Heart left ventricle (tissue), 16 donors: ENCODE measurements around the gene ZNF423. TPM values are rescaled to one million over a fixed set of nuclear protein-coding genes. Genes with fewer than 3 reads are reported as not detected.

Experiments
- ATAC-seq, 4 donors: fragments of 200-7000 bp; cut with Tn5 transposase; one replicate each; pipeline ENCODE4 v1.9.1; 2020 to 2022; ENCODE audit warnings: moderate library complexity in 4 of 4, mild to moderate bottlenecking in 3 of 4, moderate number of reproducible peaks in 1 of 4
- DNase-seq, 5 donors: peaks; one replicate each; pipeline ENCODE4 v3.0.0-alpha.2; 2020
- H3K27ac ChIP-seq, 12 donors: fragments of 200-600 bp; sonication (generic) in 4 of 12; one replicate each; pipeline versions ENCODE4 v1.5.0 to v1.8.0; 2016 to 2022; ENCODE audit warnings: mild to moderate bottlenecking in 2 of 12
- H3K27me3 ChIP-seq, 9 donors: fragments of 200-600 bp; sonication (generic) in 2 of 9; one replicate each; pipeline versions ENCODE4 v1.5.1 to v1.8.0; 2016 to 2022; ENCODE audit warnings: mild to moderate bottlenecking in 3 of 9
- H3K36me3 ChIP-seq, 9 donors: fragments of 200-600 bp; sonication (generic) in 2 of 9; one replicate each; pipeline versions ENCODE4 v1.5.0 to v1.8.0; 2018 to 2022; ENCODE audit warnings: mild to moderate bottlenecking in 2 of 9
- H3K4me1 ChIP-seq, 12 donors: fragments of 200-600 bp; sonication (generic) in 4 of 12; one replicate each; pipeline versions ENCODE4 v1.5.0 to v1.8.0; 2016 to 2022; ENCODE audit warnings: mild to moderate bottlenecking in 3 of 12
- H3K4me3 ChIP-seq, 12 donors: fragments of 200-600 bp; sonication (generic) in 4 of 12; one replicate each; pipeline versions ENCODE4 v1.5.0 to v1.8.0; 2017 to 2022; ENCODE audit warnings: mild to moderate bottlenecking in 9 of 12, moderate library complexity in 4 of 12
- H3K9me3 ChIP-seq, 12 donors: fragments of 200-600 bp; sonication (generic) in 4 of 12; one replicate each; pipeline versions ENCODE4 v1.5.0 to v1.8.0; 2016 to 2022; ENCODE audit warnings: mild to moderate bottlenecking in 1 of 12
- POLR2A ChIP-seq, 2 donors: fragments of 450-650 bp; IDR thresholded peaks; one replicate each; pipeline ENCODE4 v1.6.1; 2017; ENCODE audit warnings: antibody characterized with exemption in 2 of 2, mild to moderate bottlenecking in 2 of 2, moderate library complexity in 2 of 2
- WGBS, 4 donors: extraction: QIAGEN DNeasy Blood & Tissue Kit in 2 of 4; methylation state at CpG; one replicate each; pipeline versions ENCODE4 v1.1.5 to v1.1.7; 2013 to 2018; 5-methylcytosine and 5-hydroxymethylcytosine counted together
- intact Hi-C, 10 donors: fragments of 100-400 bp; cut with DNase I; formaldehyde crosslinking; loops; one replicate each; pipeline versions ENCODE4 v1.11.1 to v1.14.2; 2022
- polyA plus RNA-seq, 2 donors: library from polyadenylated mRNA; stranded (reverse); fragments of 200-250 nt; gene quantifications; one replicate each; pipeline ENCODE4 v1.2.3, GENCODE V29; 2013
- total RNA-seq, 9 donors: library from RNA; depleted of rRNA in 2 of 9; stranded (reverse); fragments of >200 nt in 2 of 9; fragmentation: NEBNext Ultra II Directional in 3 of 9; extraction: Animal tissue kit (Norgen Biotek cat#: 25700) in 3 of 9; gene quantifications; one replicate each; pipeline versions ENCODE4 v1.1.0 to v1.2.4, GENCODE V29; 2016 to 2023
- TF ChIP-seq, protein P1 (sequence below), 12 donors: fragments of 200-600 bp; sonication (generic) in 4 of 12; IDR thresholded peaks; one replicate each; pipeline versions ENCODE4 v1.5.0 to v1.8.0; 2018 to 2022; ENCODE audit warnings: antibody characterized with exemption in 12 of 12, mild to moderate bottlenecking in 5 of 12
- donor health status: ischemic (EF 13 %, LVEDD 7.1; RV severe dilation, severe dysfunction).
- donor health status: healthy with polysubstance abuse.
- donor health status: DM: no; HTN: yes; CAD: no.
- donor health status: DM: no; HTN: no; CAD: no.
- donor health status: ischemic (EF 25% LVEDD 6.9; RV normal size, moderate dysfunction).
- donor health status: ischemic (EF 25% LVEDD 5.7; RV mildly dilated, moderate dysfunction).
- donor health status: healthy.
- donor health status: DM: yes; HTN: yes; CAD: no.
- donor health status: ischemic (EF 35%, LVEDD 5.7; RV mildly dilated, moderate dysfunction).
- donor health status: nonischemic (EF 11% LVEDD 7.7; RV severe dilation, severe dysfunction).
- donor health status: DM: yes; HTN: yes; CAD: no.
- donor health status: PGD.
- donor health status: ischemic (EF 29% LVEDD 5.4; RV normal size, mild dysfunction).
- donor health status: nonischemic (EF 23%, LVEDD 6.1; RV moderate dilation, normal function).

The ZNF423 gene
- total and polyA plus RNA-seq, 11 donors = 1.8 to 10.4 (median 5.7) TPM

- no peak for TF ChIP-seq POLR2A (IDR thresholded peaks at IDR 0.05)
- TF ChIP-seq, protein P1, sequence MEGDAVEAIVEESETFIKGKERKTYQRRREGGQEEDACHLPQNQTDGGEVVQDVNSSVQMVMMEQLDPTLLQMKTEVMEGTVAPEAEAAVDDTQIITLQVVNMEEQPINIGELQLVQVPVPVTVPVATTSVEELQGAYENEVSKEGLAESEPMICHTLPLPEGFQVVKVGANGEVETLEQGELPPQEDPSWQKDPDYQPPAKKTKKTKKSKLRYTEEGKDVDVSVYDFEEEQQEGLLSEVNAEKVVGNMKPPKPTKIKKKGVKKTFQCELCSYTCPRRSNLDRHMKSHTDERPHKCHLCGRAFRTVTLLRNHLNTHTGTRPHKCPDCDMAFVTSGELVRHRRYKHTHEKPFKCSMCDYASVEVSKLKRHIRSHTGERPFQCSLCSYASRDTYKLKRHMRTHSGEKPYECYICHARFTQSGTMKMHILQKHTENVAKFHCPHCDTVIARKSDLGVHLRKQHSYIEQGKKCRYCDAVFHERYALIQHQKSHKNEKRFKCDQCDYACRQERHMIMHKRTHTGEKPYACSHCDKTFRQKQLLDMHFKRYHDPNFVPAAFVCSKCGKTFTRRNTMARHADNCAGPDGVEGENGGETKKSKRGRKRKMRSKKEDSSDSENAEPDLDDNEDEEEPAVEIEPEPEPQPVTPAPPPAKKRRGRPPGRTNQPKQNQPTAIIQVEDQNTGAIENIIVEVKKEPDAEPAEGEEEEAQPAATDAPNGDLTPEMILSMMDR (IDR thresholded peaks at IDR 0.05) = peak in 11 of 12 donors; percentile 20 to 52 (median 43)
- Histone ChIP-seq H3K9me3 (no peaks in the 10 kb centered on the region), H3K27me3 (peaks cover 0 to 40% (median 10%) of the 10 kb centered on the region in 9 donors), H3K27ac (no peak overlapping the region), H3K36me3 (no peaks in the 10 kb centered on the region), H3K4me3 (no peak overlapping the region), H3K4me1 (no peaks in the 10 kb centered on the region)
- DNase-seq = peak in 2 of 5 donors; percentile 14 to 22
- intact Hi-C loops = no loop called here
- ATAC-seq = peak in 3 of 4 donors; percentile 16 to 43 (median 39)
- WGBS, 4 donors = 17 to 30% (median 24%) methylated on average over 34 to 40 of the region's 40 CpGs
These were observed 390.9 kb downstream of the ZNF423 start for GRCh38 chr16:49464877-49465504.

DNA sequence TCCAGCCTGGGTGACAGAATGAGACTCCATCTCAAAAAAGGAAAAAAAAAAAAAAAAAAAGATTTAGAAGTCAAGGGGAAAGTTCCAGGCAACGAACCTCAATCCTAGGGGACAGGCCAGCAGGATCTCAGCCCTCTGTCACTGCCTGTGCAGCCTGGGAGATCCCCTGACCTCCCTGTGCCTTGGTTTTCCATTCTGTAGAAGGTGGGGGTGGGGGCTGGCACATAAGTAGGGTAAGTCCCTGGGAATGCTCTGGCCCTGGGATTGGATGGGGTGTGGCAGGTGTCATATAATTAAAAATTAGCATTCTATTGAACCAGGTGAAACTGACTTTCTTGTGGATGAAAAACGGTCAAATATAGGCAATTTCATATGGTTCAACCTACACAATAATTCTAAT lies 391.8 kb downstream of the ZNF423 start:
- H3K27me3 ChIP-seq = peaks cover 0 to 40% (median 10%) of the 10 kb centered on the region in 9 donors
- no peak overlapping the region for H3K27ac ChIP-seq
- 81 to 96% (median 86%) methylated on average over 2 of the region's 2 CpGs for WGBS, 4 donors
- DNase-seq (peak in 2 of 5 donors; percentile 3 to 4), ATAC-seq (no peak)
- no peaks in the 10 kb centered on the region for H3K4me1 ChIP-seq
- no peak overlapping the region for H3K4me3 ChIP-seq
- no peaks in the 10 kb centered on the region for H3K36me3 ChIP-seq
- intact Hi-C loops = no loop called here
- no peaks in the 10 kb centered on the region for H3K9me3 ChIP-seq
- TF ChIP-seq, protein P1 (IDR thresholded peaks at IDR 0.05) = no peak
- no peak for TF ChIP-seq POLR2A (IDR thresholded peaks at IDR 0.05)

- H3K4me3 ChIP-seq = no peak overlapping the region
- no peaks in the 10 kb centered on the region for H3K36me3 ChIP-seq
- no peak overlapping the region for H3K27ac ChIP-seq
- no peak for TF ChIP-seq POLR2A (IDR thresholded peaks at IDR 0.05)
- TF ChIP-seq, protein P1 (IDR thresholded peaks at IDR 0.05) = no peak
- intact Hi-C loops = no loop called here
- peaks cover 0 to 40% (median 10%) of the 10 kb centered on the region in 9 donors for H3K27me3 ChIP-seq
- no peaks in the 10 kb centered on the region for H3K4me1 ChIP-seq
- peak in 1 of 5 donors; percentile 14 for DNase-seq
- no peak for ATAC-seq
- WGBS, 4 donors = 74 to 83% (median 82%) methylated on average over 7 of the region's 7 CpGs
- no peaks in the 10 kb centered on the region for H3K9me3 ChIP-seq
These were observed 392.4 kb downstream of the ZNF423 start for GRCh38 chr16:49463529-49463928.

- WGBS, 4 donors = 74 to 84% (median 81%) methylated on average over 2 to 6 of the region's 6 CpGs
- intact Hi-C loops = no loop called here
- TF ChIP-seq, protein P1 (IDR thresholded peaks at IDR 0.05) = no peak
- TF ChIP-seq POLR2A (IDR thresholded peaks at IDR 0.05) = no peak
- peak in 2 of 5 donors; percentile 7 to 9 for DNase-seq
- no peak for ATAC-seq
- H3K36me3 ChIP-seq = no peaks in the 10 kb centered on the region
- H3K27ac ChIP-seq = no peak overlapping the region
- no peak overlapping the region for H3K4me3 ChIP-seq
- no peaks in the 10 kb centered on the region for H3K9me3 ChIP-seq
- peaks cover 0 to 40% (median 10%) of the 10 kb centered on the region in 9 donors for H3K27me3 ChIP-seq
- no peaks in the 10 kb centered on the region for H3K4me1 ChIP-seq
These were observed 392.9 kb downstream of the ZNF423 start for GRCh38 chr16:49462989-49463371.
